T-cell (primary cell): ENCODE measurements around the gene SPECC1. TPM values are rescaled to one million over a fixed set of nuclear protein-coding genes. Genes with fewer than 3 reads are reported as not detected.
"Not testable (repeated sequence)": the region's sequence is repeated elsewhere in the genome, so short reads cannot be mapped to it uniquely, and the experiment has no call there.

Source experiments
- ATAC-seq, 4 experiments: fragments of 200-7000 bp in 3 of 4; fragments of 150-1000 bp in 1 of 4; cut with Tn5 transposase; replicated peaks in 1 of 4; 1 replicate in 3 of 4; 2 replicates in 1 of 4; pipeline ENCODE4 v1.10.0; 2021; ENCODE audit warnings: moderate library complexity in 3 of 4, mild to moderate bottlenecking in 2 of 4, moderate number of reproducible peaks in 1 of 4
- CTCF ChIA-PET, 2 donors: fragments of 300-600 bp; sonication (Branson Sonifier 250); formaldehyde crosslinking; loops; one replicate each; lab custom pipeline; 2022; ENCODE audit warnings: antibody characterized with exemption in 2 of 2; lab: Charles Lee
- POLR2A ChIA-PET, 2 donors: fragments of 300-600 bp; sonication (Branson Sonifier 250); formaldehyde crosslinking; loops; one replicate each; lab custom pipeline; 2022; ENCODE audit warnings: antibody characterized with exemption in 2 of 2; lab: Charles Lee
- DNase-seq, 35 experiments: peaks; one replicate each; pipeline versions ENCODE4 v3.0.0 to v3.0.0-alpha.2; 2013 to 2023
- H3K27ac ChIP-seq: one replicate; pipeline ENCODE4 v1.5.1; 2013; ENCODE audit warnings: low read length
- H3K27me3 ChIP-seq, 2 experiments: replicated peaks in 1 of 2; 1 replicate in 1 of 2; 2 replicates in 1 of 2; pipeline versions ENCODE4 v1.6.1 to v1.7.0; 2013; ENCODE audit warnings: low read length in 1 of 2, mixed read lengths in 1 of 2; ENCODE audit not compliant: control insufficient read depth in 2 of 2, insufficient read depth in 2 of 2; ENCODE audit errors: extremely low read depth in 1 of 2
- H3K36me3 ChIP-seq, 2 donors: 1 replicate in 1 of 2; 2 replicates in 1 of 2; pipeline versions ENCODE4 v1.6.1 to v1.7.0; 2013; ENCODE audit warnings: low read length in 1 of 2; ENCODE audit not compliant: control insufficient read depth in 2 of 2, insufficient read depth in 1 of 2; ENCODE audit errors: extremely low read depth in 1 of 2
- H3K4me1 ChIP-seq, 2 experiments: 1 replicate in 1 of 2; 2 replicates in 1 of 2; pipeline versions ENCODE4 v1.6.1 to v1.7.0; 2013; ENCODE audit warnings: low read length in 2 of 2, mixed read lengths in 1 of 2; ENCODE audit not compliant: insufficient read depth in 2 of 2, control insufficient read depth in 1 of 2; ENCODE audit errors: extremely low read depth in 1 of 2
- H3K4me3 ChIP-seq, 2 donors: 1 replicate in 1 of 2; 2 replicates in 1 of 2; pipeline versions ENCODE4 v1.5.1 to v1.7.0; 2013; ENCODE audit warnings: mild to moderate bottlenecking in 2 of 2, low read length in 1 of 2, moderate library complexity in 1 of 2; ENCODE audit not compliant: control insufficient read depth in 1 of 2; ENCODE audit errors: extremely low read depth in 1 of 2
- H3K9me3 ChIP-seq: 2 replicates; pipeline ENCODE4 v1.7.0; 2013
- H3K27ac Mint-ChIP-seq, 2 donors: one replicate each; pipeline ENCODE4 v1.8.0; 2020 to 2021; ENCODE audit warnings: mild to moderate bottlenecking in 2 of 2, mixed read lengths in 2 of 2
- H3K27me3 Mint-ChIP-seq, 2 donors: one replicate each; pipeline ENCODE4 v1.8.0; 2021 to 2022; ENCODE audit warnings: mixed read lengths in 2 of 2
- H3K36me3 Mint-ChIP-seq: one replicate; pipeline ENCODE4 v1.8.0; 2021; ENCODE audit warnings: mixed read lengths
- H3K4me1 Mint-ChIP-seq, 3 donors: one replicate each; pipeline ENCODE4 v1.8.0; 2020 to 2022; ENCODE audit warnings: mixed read lengths in 3 of 3, mild to moderate bottlenecking in 1 of 3
- H3K4me3 Mint-ChIP-seq, 3 donors: one replicate each; pipeline ENCODE4 v1.8.0; 2020 to 2022; ENCODE audit warnings: mild to moderate bottlenecking in 3 of 3, mixed read lengths in 3 of 3, moderate library complexity in 3 of 3
- H3K9me3 Mint-ChIP-seq, 3 donors: one replicate each; pipeline ENCODE4 v1.8.0; 2020 to 2022; ENCODE audit warnings: mixed read lengths in 3 of 3
- WGBS: methylation state at CpG from one replicate; pipeline ENCODE4 v1.1.5; 2013; ENCODE audit warnings: missing lambda C conversion rate; ENCODE audit not compliant: insufficient coverage; 5-methylcytosine and 5-hydroxymethylcytosine counted together
- total RNA-seq, 35 experiments: library from RNA in 6 of 35; stranded (reverse) in 6 of 35; fragments of 120-200 nt in 1 of 35; gene quantifications; one replicate each; pipeline versions ENCODE4 v1.2.1 to v1.2.4 and lab custom pipeline; 2013 to 2026

Gene SPECC1
- total RNA-seq, 5 donors from 2014 or later (not counting 1 experiment from before 2014, with no cell fraction given): 3.9 to 12.9 (median 6.0) TPM

DNA sequence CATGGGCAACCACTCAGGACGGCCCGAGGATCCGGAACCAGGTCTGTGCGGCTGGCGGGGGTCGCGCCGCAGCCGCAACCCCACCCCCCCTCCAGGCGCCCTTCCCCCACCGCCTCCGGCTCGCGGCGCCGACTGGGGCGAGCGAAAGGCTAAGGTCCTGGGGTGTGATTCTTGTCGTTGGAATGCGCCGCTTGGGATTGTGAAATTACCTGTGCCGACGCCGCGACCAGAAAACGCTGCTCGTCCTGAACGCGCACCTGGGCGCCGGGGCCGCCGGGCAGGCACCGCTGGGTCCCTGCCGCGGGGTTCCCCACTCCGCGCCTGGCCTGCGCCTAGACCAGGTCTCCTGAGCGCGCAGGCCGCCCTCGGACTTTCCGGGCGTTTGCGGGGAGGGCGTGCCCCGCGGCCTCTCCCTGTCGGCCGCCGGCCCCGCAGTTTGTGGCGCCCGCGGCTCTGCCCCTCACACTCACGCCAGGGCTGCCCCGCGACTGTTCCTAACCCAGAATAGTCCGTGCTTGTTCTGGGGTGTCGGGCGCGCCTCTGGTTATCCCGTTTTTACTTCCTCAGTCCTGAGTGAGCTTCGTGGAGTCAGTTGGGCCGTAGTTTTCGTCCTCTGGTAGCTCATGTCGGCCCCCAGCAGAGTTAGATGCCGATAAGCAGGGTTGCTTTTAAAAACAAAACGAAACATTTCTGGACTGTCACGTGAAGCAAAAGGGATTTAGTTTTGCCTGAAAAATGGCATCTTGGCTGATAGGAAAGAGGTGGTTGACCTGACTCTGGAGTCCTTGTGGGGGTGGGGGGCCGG is 147.2 kb downstream of the SPECC1 start:
- WGBS: 2% methylated on average over 50 of the region's 72 CpGs
- H3K27me3 Mint-ChIP-seq: peaks cover 0 to 4% of the 10 kb centered on the region in 2 donors
- no peaks in the 10 kb centered on the region for H3K36me3 ChIP-seq
- peaks cover 0 to 16% of the 10 kb centered on the region in 2 experiments for H3K4me1 ChIP-seq
- no peaks in the 10 kb centered on the region for H3K9me3 Mint-ChIP-seq
- peak overlapping the region; percentile 48 to 61 for H3K4me3 ChIP-seq
- H3K4me3 Mint-ChIP-seq: peak overlapping the region; percentile 75 to 83 (median 81)
- H3K36me3 Mint-ChIP-seq: no peaks in the 10 kb centered on the region
- peak in 17 of 35 experiments; percentile 4 to 52 (median 12) for DNase-seq
- H3K9me3 ChIP-seq: no peaks in the 10 kb centered on the region
- H3K27me3 ChIP-seq: peaks cover 0 to 12% of the 10 kb centered on the region in 2 experiments
- CTCF ChIA-PET: interaction anchor here in 1 of 2 donors (0.8 kb wide), 1 partner anchor 163 kb away, joined by 3 read pairs; no protein-coding TSS in a partner anchor
- peaks cover 4 to 6% (median 6%) of the 10 kb centered on the region in 3 donors for H3K4me1 Mint-ChIP-seq
- no peak overlapping the region for H3K27ac ChIP-seq
- H3K27ac Mint-ChIP-seq: no peak overlapping the region
- ATAC-seq: peak; percentile 17 to 29 (median 28)
- POLR2A ChIA-PET: interaction anchor here (0.5 to 0.7 kb wide), 3 partner anchors 84 to 646 kb away, joined by 3 to 7 read pairs (median 3); no protein-coding TSS in a partner anchor

DNA sequence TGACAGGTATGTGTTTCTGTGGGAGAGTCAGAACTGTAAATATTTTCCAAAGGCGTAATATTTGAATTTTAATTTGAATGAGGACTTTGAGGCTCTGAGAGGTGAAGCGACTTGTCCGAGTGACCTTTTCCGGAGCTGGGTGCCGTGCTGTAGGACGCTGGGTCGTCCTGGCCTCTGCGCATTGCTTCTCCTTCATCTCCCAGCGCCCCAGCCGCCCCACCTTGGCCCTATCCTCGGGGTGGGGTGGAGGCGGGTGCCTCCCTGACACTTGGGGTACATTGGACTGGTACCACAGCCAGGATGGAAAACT is 147.8 kb downstream of the SPECC1 start:
- Histone ChIP-seq H3K9me3 (no peaks in the 10 kb centered on the region), H3K36me3 (no peaks in the 10 kb centered on the region), H3K4me3 (peak overlapping the region; percentile 48 to 61), H3K4me1 (peaks cover 0 to 16% of the 10 kb centered on the region in 2 experiments), H3K27ac (no peak overlapping the region), H3K27me3 (peaks cover 0 to 12% of the 10 kb centered on the region in 2 experiments)
- DNase-seq (no peak), ATAC-seq (no peak)
- no peaks in the 10 kb centered on the region for H3K9me3 Mint-ChIP-seq
- POLR2A ChIA-PET: no interaction called here
- H3K27ac Mint-ChIP-seq: no peak overlapping the region
- CTCF ChIA-PET: no interaction called here
- H3K4me3 Mint-ChIP-seq: peak overlapping the region; percentile 75 to 83 (median 81)
- peaks cover 0 to 4% of the 10 kb centered on the region in 2 donors for H3K27me3 Mint-ChIP-seq
- H3K4me1 Mint-ChIP-seq: peaks cover 4 to 6% (median 6%) of the 10 kb centered on the region in 3 donors
- H3K36me3 Mint-ChIP-seq: no peaks in the 10 kb centered on the region
- WGBS: 78% methylated on average over 6 of the region's 12 CpGs

GRCh38 chr17:20158580-20158979 is 149.4 kb downstream of the SPECC1 start:
- Histone ChIP-seq H3K9me3 (no peaks in the 10 kb centered on the region), H3K4me3 (no peak overlapping the region), H3K27me3 (peaks cover 0 to 12% of the 10 kb centered on the region in 2 experiments), H3K4me1 (peaks cover 0 to 16% of the 10 kb centered on the region in 2 experiments), H3K27ac (no peak overlapping the region), H3K36me3 (no peaks in the 10 kb centered on the region)
- ATAC-seq (no peak), DNase-seq (no peak)
- Mint-ChIP-seq H3K27me3 (peaks cover 0 to 4% of the 10 kb centered on the region in 2 donors), H3K4me3 (no peak overlapping the region), H3K27ac (no peak overlapping the region), H3K4me1 (peaks cover 4 to 6% (median 6%) of the 10 kb centered on the region in 3 donors), H3K9me3 (no peaks in the 10 kb centered on the region), H3K36me3 (no peaks in the 10 kb centered on the region)
- ChIA-PET POLR2A (no interaction called here), CTCF (no interaction called here)
- WGBS: 77% methylated on average over 3 of the region's 5 CpGs

GRCh38 chr17:20159406-20160069 is 150.4 kb downstream of the SPECC1 start:
- Mint-ChIP-seq H3K27me3 (peaks cover 0 to 4% of the 10 kb centered on the region in 2 donors), H3K27ac (no peak overlapping the region), H3K4me1 (peaks cover 4 to 6% (median 6%) of the 10 kb centered on the region in 3 donors), H3K9me3 (no peaks in the 10 kb centered on the region), H3K36me3 (no peaks in the 10 kb centered on the region), H3K4me3 (no peak overlapping the region)
- no peak for ATAC-seq
- peaks cover 0 to 12% of the 10 kb centered on the region in 2 experiments for H3K27me3 ChIP-seq
- no peak overlapping the region for H3K4me3 ChIP-seq
- DNase-seq: no peak
- no peaks in the 10 kb centered on the region for H3K9me3 ChIP-seq
- POLR2A ChIA-PET: no interaction called here
- peaks cover 0 to 16% of the 10 kb centered on the region in 2 experiments for H3K4me1 ChIP-seq
- CTCF ChIA-PET: no interaction called here
- WGBS: 100% methylated on average over 3 of the region's 4 CpGs
- H3K27ac ChIP-seq: no peak overlapping the region
- H3K36me3 ChIP-seq: no peaks in the 10 kb centered on the region

DNA sequence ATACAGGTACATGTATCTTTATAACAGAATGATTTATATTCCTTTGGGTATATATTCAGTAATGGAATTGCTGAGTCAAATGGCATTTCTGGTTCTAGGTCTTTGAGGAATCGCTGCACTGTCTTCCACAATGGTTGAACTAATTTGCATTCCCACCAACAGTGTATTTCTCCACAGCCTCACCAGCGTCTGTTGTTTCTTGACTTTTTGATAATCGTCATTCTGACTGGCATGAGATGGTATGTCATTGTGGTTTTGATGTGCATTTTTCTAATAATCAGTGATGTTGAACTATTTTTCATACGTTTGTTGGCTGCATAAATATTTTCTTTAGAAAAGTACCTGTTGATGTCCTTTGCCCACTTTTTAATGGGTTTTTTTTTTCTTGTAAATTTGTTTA is 156.4 kb downstream of the SPECC1 start:
- H3K4me1 ChIP-seq, H3K9me3 ChIP-seq, H3K4me1 Mint-ChIP-seq, H3K27me3 Mint-ChIP-seq, H3K27ac ChIP-seq, H3K4me3 Mint-ChIP-seq, H3K36me3 ChIP-seq, ATAC-seq, CTCF ChIA-PET, H3K9me3 Mint-ChIP-seq, H3K36me3 Mint-ChIP-seq, H3K27ac Mint-ChIP-seq, DNase-seq, POLR2A ChIA-PET, H3K4me3 ChIP-seq, H3K27me3 ChIP-seq: not testable (repeated sequence)
- no CpG with 5 or more reads among the region's 4 CpGs for WGBS

- no CpG with 5 or more reads among the region's 3 CpGs for WGBS
Measured at GRCh38 chr17:20170085-20170484, 160.9 kb downstream of the SPECC1 start.

More at GRCh38 chr17:20170085-20170484, 160.9 kb downstream of the SPECC1 start:
- CTCF ChIA-PET: no interaction called here
- POLR2A ChIA-PET: no interaction called here
- Mint-ChIP-seq H3K9me3 (no peaks in the 10 kb centered on the region), H3K36me3 (no peaks in the 10 kb centered on the region), H3K4me3 (no peak overlapping the region), H3K4me1 (no peaks in the 10 kb centered on the region), H3K27ac (no peak overlapping the region), H3K27me3 (peaks cover 0 to 2% of the 10 kb centered on the region in 2 donors)
- ATAC-seq (no peak), DNase-seq (no peak)
- no peak overlapping the region for H3K4me3 ChIP-seq
- no peak overlapping the region for H3K27ac ChIP-seq
- H3K27me3 ChIP-seq: no peaks in the 10 kb centered on the region
- H3K36me3 ChIP-seq: no peaks in the 10 kb centered on the region
- no peaks in the 10 kb centered on the region for H3K4me1 ChIP-seq
- no peaks in the 10 kb centered on the region for H3K9me3 ChIP-seq
